Esophagus mucosa (tissue), 1 donor: Measurements from ENCODE around the gene BAZ2B. TPM values are rescaled to one million over a fixed set of nuclear protein-coding genes. Genes with fewer than 3 reads are reported as not detected.
"Not testable (repeated sequence)": the region's sequence is repeated elsewhere in the genome, so short reads cannot be mapped to it uniquely, and the experiment has no call there.

Source experiments
- ATAC-seq: fragments of 200-7000 bp; cut with Tn5 transposase; one replicate; pipeline ENCODE4 v1.9.1; 2020
- total RNA-seq: library from RNA; stranded (reverse); gene quantifications from one replicate; pipeline ENCODE4 v1.2.4, GENCODE V29; 2023
- donor health status: DM: yes; HTN: yes; CAD: no.

Gene BAZ2B
- total RNA-seq, 1 donor from 2014 or later, result 41.4 TPM

DNA sequence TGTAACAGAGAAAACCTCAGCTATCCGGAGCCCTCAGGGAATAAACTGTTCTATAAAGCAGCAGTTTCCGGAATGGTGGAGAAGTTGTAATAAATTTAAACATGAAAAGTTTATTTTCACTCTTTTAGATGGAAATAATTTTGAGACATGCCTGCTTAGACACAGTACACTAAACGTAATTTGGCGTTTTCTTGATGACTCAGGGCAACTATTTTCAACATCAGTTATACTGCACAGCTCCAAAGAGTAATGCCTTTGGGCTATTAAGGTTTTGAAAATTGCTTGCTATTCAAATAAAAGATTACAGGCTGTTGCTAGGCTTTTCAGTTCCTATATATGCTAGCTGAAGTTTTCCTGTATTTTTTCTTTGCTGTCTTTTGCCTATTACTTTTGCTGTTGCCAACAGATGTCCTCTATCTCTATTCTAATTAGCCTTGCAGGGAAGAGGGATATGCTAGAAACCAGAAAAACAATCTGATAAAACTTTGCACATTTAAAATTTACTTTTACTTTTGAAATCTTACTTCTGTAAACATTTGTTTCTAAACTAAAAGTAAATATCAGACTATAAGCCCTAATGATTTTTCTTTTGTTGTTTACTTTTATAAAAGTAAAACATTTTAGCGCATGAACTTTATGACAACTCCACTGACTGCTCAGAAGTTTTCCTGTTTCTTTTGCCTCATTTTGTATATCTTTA, 216.5 kb downstream of the BAZ2B start:
- no peak for ATAC-seq

- ATAC-seq, result no peak
These were observed 219.5 kb downstream of the BAZ2B start for GRCh38 chr2:159396799-159397198.

DNA sequence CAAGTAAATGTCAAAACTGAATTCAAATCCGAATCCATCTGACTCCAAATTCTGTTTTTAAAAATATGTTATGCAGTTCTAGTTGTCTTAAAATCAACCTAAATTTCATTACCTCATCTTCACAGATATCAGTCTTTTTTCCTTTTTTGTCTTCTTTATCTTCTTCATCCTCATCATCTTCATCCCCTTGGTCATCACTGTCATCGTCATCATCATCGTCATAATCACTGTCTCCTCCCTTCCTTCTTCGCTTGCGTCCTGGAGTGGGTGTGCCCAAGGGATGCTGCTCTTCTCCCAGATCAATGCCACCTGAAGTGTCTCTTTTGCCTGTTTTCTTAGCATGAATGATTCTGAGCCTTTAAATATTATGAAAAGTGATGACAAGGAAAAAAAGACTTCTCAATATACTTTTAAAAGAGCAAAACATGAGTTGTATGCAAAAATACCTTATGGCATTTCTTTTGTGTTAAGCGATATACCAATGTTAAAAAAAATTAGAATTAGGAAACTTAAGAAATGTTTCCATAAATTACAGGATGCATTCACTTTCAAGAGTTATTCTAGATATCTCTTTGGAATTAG, 233.8 kb downstream of the BAZ2B start:
- no peak for ATAC-seq

DNA sequence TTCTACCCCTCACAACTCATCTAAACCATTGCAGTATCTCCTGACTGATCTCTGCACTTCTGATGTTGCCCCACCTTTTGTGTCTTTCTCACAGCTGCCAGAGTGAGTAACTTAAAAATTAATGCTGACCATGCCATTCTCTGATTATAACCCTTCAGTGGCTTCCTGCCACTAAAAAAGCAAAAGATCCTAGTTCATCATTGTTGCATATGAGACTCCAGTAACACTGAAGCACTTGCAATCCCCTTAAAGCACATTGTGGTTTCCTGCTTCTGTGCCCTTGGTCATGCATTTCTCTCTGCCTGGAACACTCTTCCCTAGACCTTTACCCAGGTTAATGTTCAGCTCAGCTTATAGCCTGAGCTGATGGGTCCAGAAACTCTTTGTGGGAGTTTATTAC, 234.8 kb downstream of the BAZ2B start:
- no peak for ATAC-seq

DNA sequence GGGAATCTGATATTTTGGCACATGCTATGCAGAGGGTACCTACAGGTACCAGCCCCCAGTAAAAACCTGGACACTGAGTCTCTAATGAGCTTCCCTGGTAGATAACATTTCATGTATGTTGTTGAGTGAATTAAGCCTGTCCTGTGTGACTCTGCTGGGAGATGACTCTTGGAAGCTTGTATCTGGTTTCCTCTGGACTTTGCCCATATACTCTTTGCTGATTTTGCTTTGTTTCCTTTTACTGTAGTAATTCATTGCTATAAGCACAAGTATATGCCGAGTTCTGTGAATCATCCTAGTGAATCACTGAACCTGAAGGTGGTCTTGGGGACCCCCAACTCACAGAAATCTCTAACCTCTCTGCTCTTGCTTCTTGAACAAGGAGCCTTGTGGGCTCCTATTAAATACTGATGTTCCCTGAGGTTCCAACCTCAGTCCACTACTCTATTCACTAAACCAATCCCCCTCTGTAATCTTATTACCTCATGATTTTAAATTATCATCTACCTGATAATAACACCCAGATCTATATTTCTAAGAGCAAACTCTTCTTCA, 235.6 kb downstream of the BAZ2B start:
- ATAC-seq, result no peak

DNA sequence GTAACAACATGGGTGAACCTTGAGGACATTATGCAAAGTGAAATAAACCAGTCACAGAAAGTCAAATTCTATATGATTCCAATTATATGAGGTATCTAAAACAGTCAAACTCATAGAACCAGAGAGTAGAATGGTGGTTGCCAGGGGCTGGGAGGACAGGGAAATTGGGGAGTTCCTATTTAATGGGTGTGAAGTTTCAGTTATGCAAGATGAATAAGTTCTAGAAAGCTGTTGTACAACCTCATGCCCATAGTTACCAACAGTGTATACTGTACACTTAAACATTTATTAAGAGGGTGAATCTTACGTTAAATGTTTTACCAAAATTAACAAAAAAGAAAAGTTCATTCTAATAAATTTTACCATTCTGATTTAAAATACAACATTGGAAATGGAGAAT, 237.2 kb downstream of the BAZ2B start:
- ATAC-seq, result no peak

GRCh38 chr2:159375241-159375640, 241.1 kb downstream of the BAZ2B start:
- no peak for ATAC-seq

DNA sequence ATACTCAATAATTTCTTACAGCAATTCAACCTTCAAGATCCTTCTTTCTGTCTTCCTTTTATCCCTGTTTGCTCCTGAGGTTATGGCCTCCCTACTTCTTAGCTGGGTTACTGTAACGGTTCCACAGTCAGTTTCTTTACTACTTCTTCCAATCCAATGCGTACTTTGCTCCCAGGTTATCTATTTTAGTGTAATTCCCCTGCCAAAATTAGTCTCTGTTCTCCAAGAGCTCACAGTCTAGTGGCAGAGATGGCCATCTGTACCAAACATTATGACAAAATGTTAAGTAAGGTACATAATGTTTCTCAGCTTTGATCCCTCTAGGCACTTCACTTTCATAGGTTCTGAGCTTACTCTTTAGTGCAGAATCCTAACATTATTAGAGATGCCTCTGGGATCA, 244.8 kb downstream of the BAZ2B start:
- no peak for ATAC-seq

DNA sequence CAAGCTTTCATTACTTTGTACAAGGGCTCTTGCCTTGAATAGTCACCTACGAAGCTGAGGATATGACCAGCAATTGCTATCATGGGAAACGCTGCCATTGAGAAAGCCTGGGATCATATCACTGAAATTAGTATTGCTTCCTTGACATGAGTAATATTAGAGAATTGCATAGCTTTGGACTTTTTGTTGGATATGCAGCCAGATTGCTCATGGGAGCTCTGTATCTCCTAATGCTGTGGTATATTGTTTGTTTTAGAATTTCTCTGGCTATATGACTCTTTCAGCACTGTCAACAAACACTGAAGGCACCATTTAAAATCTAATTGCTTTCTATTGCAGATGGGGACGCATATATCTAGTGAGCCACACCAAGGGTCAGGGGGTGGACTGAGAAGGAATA, 249.8 kb downstream of the BAZ2B start:
- ATAC-seq, result no peak

DNA sequence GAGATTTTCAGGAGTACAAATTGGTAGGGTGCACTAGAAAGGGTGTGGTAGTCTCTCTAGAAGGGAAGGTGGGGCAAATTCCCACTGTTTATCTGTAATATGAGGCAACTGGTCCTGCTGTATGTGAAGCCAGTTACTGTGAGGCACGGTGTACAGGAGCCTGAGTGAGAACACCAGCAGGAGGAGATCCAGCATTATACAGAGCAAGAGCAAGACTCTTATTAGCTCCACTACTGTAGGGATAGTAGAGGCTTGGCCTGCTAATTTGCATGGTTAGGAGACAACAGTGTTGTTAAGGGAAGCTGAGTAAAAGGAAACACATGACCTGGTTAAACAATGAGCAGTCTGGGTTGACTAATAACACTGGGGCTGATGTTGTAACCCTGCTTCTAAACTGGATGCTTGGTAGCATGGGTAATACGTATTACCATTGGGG, 253.5 kb downstream of the BAZ2B start:
- ATAC-seq, result peak; percentile 62

GRCh38 chr2:159362094-159362493, 254.3 kb downstream of the BAZ2B start:
- no peak for ATAC-seq

GRCh38 chr2:159361603-159362002, 254.7 kb downstream of the BAZ2B start:
- ATAC-seq, result not testable (repeated sequence)

DNA sequence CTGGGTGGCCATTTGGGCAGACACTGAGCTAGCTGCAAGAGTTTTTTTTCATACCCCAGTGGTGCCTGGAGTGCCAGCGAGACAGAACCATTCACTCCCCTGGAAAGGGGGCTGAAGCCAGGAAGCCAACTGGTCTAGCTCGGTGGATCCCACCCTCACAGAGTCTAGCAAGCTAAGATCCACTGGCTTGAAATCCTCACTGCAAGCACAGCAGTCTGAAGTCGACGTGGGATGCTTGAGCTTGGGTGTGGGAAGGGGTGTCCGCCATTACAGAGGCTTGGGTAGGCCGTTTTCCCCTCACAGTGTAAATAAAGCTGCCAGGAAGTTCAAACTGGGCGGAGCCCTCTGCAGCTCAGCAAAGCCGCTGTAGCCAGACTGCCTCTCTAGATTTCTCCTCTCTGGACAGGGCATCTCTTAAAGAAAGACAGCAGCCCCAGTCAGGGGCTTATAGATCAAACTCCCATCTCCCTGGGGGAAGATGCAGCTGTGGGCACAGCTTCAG, 260.2 kb downstream of the BAZ2B start:
- ATAC-seq, result no peak

DNA sequence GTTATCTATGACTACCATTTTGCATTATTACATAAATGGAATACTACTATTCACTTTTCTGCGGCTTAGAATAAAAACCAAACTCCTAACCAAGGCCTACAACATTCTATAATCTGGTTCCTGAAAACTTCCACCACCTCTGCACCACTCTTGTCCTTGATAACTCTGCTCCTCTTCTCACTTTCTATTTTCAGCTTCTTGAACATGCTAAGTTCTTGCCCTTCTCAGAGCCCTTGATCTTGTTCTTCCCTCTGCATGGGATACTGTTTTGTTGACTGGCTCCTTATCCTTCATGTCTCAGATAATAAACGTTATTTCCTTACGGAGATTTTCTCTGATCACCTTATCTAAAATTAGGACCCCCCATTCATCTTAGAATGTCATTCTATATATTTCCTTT, 264.4 kb downstream of the BAZ2B start:
- ATAC-seq, result no peak

GRCh38 chr2:159349674-159350299, 266.6 kb downstream of the BAZ2B start:
- peak; percentile 47 for ATAC-seq

DNA sequence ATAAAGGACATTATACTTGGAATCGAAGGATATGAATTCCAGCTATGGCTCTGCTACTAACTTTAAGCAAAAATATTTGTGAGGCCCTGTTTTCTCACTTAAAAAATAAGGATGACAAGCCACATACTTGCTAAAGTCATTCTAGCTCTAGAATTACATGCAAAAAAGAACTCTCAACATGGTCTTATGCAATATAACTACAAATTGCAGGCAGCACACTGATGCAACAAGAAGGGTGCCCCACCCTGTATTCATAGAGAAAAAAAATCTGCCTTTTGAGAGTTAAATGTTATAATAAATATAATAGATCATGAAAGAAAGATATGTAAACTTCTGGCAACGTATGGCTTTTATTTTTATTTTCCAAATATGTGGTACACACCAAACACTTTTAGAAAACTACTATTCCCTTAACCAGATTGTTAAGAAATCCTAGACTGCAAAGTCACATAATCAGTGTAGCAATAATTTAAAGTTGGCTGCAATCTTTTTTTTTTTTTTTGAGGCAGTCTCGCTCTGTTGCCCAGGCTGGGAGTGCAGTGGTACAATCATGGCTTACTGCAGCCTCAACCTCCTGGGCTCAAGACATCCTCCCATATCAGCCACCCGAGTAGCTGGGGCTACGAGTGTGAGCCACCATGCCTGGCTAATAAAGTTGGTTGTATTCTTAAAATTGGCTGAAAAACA, 289.6 kb downstream of the BAZ2B start:
- ATAC-seq, result peak; percentile 70

DNA sequence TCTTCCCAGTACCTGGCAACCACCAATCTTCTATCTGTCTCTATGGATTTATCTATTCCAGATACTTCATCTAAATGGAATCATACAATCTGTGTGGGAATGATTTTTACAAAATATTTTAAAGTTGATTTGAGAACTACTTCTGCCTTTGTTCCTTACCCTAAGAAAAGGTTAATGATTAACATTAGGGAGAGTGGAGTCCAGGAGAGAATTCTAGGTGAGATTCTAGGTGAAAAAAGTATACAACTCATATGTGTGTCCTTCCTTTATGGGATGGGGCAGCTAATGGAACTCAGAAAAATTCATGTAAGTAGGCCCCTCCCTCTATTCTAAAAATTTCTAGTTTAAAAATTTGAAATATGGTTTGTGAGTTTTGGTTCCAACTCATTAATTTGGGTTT, 293.9 kb downstream of the BAZ2B start:
- ATAC-seq, result no peak

DNA sequence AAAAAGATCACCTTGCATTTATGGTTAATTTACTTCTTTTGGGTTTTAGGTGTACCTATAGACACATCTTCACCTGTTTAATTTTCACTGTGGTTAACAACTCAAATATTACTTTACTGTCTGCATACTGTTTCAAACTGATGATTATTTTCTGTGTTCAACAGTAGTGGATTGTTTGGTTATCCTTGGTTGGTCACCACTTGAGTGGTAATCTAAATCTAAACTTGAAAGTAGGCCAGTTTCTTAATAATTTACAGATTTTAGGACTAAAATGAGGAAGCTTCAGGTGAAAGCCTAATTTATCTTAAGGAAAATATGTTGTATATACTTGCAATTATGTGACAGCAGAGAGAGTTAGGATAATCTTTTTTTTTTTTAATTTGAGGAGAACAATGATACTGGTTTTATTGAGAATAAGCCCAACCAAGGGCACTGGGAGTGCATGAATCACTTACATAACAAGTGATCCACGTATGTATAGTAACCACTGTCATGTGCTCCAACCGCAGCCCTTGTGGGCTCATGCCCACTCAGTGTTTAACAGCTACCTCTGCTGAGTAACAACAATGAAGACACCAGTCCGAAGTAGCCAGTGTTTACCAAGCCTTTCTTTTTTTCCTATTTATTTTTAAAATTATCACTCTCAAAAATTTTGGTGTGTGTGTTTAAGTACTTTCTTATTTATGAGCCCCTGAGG, 298.8 kb downstream of the BAZ2B start:
- no peak for ATAC-seq

GRCh38 chr2:159307942-159308341, 308.4 kb downstream of the BAZ2B start:
- no peak for ATAC-seq

- ATAC-seq, result peak; percentile 43
These were observed 315.8 kb downstream of the BAZ2B start for GRCh38 chr2:159300586-159300985.

DNA sequence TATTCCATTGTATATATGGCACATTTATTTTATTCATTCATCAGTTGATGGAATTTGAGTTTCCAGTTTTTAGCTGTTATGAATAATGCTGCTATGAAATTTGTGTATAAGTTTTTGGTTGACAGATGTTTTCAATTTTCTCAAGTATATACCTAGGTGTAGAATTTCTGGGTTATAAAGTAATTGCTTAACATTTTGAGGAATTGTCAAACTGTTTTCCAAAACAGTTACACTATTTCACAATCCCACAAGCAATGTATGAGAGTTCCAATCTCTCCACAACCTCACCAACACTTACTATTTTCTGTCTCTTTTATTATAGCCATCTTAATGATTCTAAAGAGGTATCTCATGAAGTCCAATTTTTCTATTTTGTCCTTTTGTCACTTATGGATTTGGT, 317.4 kb downstream of the BAZ2B start:
- no peak for ATAC-seq

GRCh38 chr2:159297042-159297707, 319.2 kb downstream of the BAZ2B start:
- ATAC-seq, result peak; percentile 87
